Hepatocyte (in vitro differentiated cells): Measurements from ENCODE around the gene PTAFR. TPM values are rescaled to one million over a fixed set of nuclear protein-coding genes. Genes with fewer than 3 reads are reported as not detected.

Experiments
- DNase-seq: peaks from one replicate; pipeline ENCODE4 v3.0.0-alpha.2; 2016; ENCODE audit warnings: low spot score
- H2AFZ ChIP-seq: fragments of 200-600 bp; sonication (generic); 2 replicates; pipeline ENCODE4 v1.6.0; 2016; ENCODE audit warnings: antibody characterized with exemption, mild to moderate bottlenecking
- H3K27ac ChIP-seq: fragments of 200-600 bp; sonication (generic); 2 replicates; pipeline ENCODE4 v1.5.1; 2016; ENCODE audit warnings: mild to moderate bottlenecking
- H3K27me3 ChIP-seq: fragments of 200-600 bp; sonication (generic); 2 replicates; pipeline ENCODE4 v1.6.1; 2016
- H3K36me3 ChIP-seq: fragments of 200-600 bp; sonication (generic); replicated peaks from 2 replicates; pipeline ENCODE4 v1.5.1; 2016; ENCODE audit warnings: low read depth; ENCODE audit not compliant: insufficient read depth
- H3K4me1 ChIP-seq: fragments of 200-600 bp; sonication (generic); 2 replicates; pipeline ENCODE4 v1.5.1; 2016; ENCODE audit warnings: mild to moderate bottlenecking, moderate library complexity; ENCODE audit not compliant: insufficient read depth
- H3K4me2 ChIP-seq: fragments of 200-600 bp; sonication (generic); 2 replicates; pipeline ENCODE4 v1.6.0; 2016
- H3K4me3 ChIP-seq: fragments of 200-600 bp; sonication (generic); 2 replicates; pipeline ENCODE4 v1.5.1; 2016; ENCODE audit warnings: mild to moderate bottlenecking
- H3K79me2 ChIP-seq: fragments of 200-600 bp; sonication (generic); 2 replicates; pipeline ENCODE4 v1.6.0; 2017; ENCODE audit warnings: mild to moderate bottlenecking
- H3K9me2 ChIP-seq: fragments of 200-600 bp; sonication (generic); replicated peaks from 2 replicates; pipeline ENCODE4 v1.6.0; 2017; ENCODE audit warnings: mild to moderate bottlenecking; ENCODE audit not compliant: insufficient read depth
- H3K9me3 ChIP-seq: fragments of 200-600 bp; sonication (generic); 2 replicates; pipeline ENCODE4 v1.5.1; 2016; ENCODE audit warnings: low read depth, mild to moderate bottlenecking
- H4K20me1 ChIP-seq: fragments of 200-600 bp; sonication (generic); 2 replicates; pipeline ENCODE4 v1.6.0; 2016; ENCODE audit warnings: mild to moderate bottlenecking; ENCODE audit not compliant: insufficient read depth, poor library complexity, severe bottlenecking
- CTCF ChIP-seq: fragments of 200-600 bp; sonication (generic); IDR thresholded peaks from 2 replicates; pipeline ENCODE4 v1.5.1; 2016; ENCODE audit warnings: antibody characterized with exemption, mild to moderate bottlenecking; ENCODE audit not compliant: poor library complexity
- EZH2 ChIP-seq: fragments of 200-600 bp; sonication (generic); IDR thresholded peaks from 2 replicates; pipeline ENCODE4 v1.6.1; 2016; ENCODE audit warnings: antibody characterized with exemption, mild to moderate bottlenecking, borderline replicate concordance
- EZH2phosphoT487 ChIP-seq: fragments of 200-600 bp; sonication (generic); IDR thresholded peaks from one replicate; pipeline ENCODE4 v1.6.1; 2018; ENCODE audit warnings: antibody characterized with exemption, mild to moderate bottlenecking, low read depth, moderate library complexity; ENCODE audit not compliant: unreplicated experiment, severe bottlenecking
- WGBS: methylation state at CpG from one replicate; pipeline ENCODE4 v1.1.6; 2016; ENCODE audit warnings: low lambda C conversion rate; ENCODE audit errors: missing lambda C conversion rate; 5-methylcytosine and 5-hydroxymethylcytosine counted together
- polyA plus RNA-seq: library from polyadenylated mRNA; unstranded; fragments of >200 nt; fragmentation: Nextera tagmentation; extraction: Ambion mirVana; gene quantifications from 2 replicates; pipeline ENCODE4 v1.2.1, GENCODE V29; 2016
- total RNA-seq: library from RNA; depleted of rRNA; stranded (reverse); fragments of >200 nt; gene quantifications from 2 replicates; pipeline ENCODE4 v1.2.3, GENCODE V29; 2014

Gene PTAFR
- total and polyA plus RNA-seq, 2 experiments from 2014 or later, result 0.29 to 0.37 TPM

GRCh38 chr1:28173980-28174297 is 2.6 kb downstream of the PTAFR start:
- no peak overlapping the region for H3K4me2 ChIP-seq
- H3K27me3 ChIP-seq, result no peaks in the 10 kb centered on the region
- H2AFZ ChIP-seq, result no peak overlapping the region
- peaks cover 10% of the 10 kb centered on the region for H3K4me1 ChIP-seq
- H4K20me1 ChIP-seq, result no peaks in the 10 kb centered on the region
- no peaks in the 10 kb centered on the region for H3K79me2 ChIP-seq
- H3K36me3 ChIP-seq, result no peaks in the 10 kb centered on the region
- TF ChIP-seq EZH2phosphoT487, result no peak
- TF ChIP-seq EZH2, result no peak
- no peak for TF ChIP-seq CTCF
- H3K4me3 ChIP-seq, result no peak overlapping the region
- no peaks in the 10 kb centered on the region for H3K9me3 ChIP-seq
- WGBS, result 81% methylated on average over 5 of the region's 5 CpGs
- no peak for DNase-seq
- H3K27ac ChIP-seq, result no peak overlapping the region
- H3K9me2 ChIP-seq, result no peaks in the 10 kb centered on the region

- H2AFZ ChIP-seq, result no peak overlapping the region
- no peak overlapping the region for H3K4me3 ChIP-seq
- TF ChIP-seq EZH2 (no peak), CTCF (no peak)
- no peaks in the 10 kb centered on the region for H3K9me2 ChIP-seq
- no peaks in the 10 kb centered on the region for H4K20me1 ChIP-seq
- H3K27ac ChIP-seq, result peak overlapping the region; percentile 82
- H3K36me3 ChIP-seq, result no peaks in the 10 kb centered on the region
- no peaks in the 10 kb centered on the region for H3K79me2 ChIP-seq
- no peak for DNase-seq
- H3K27me3 ChIP-seq, result no peaks in the 10 kb centered on the region
- peaks cover 10% of the 10 kb centered on the region for H3K4me1 ChIP-seq
- H3K4me2 ChIP-seq, result peak overlapping the region; percentile 14
- no peaks in the 10 kb centered on the region for H3K9me3 ChIP-seq
- 64% methylated on average over 8 of the region's 11 CpGs for WGBS
Measured at GRCh38 chr1:28173151-28173979, 3.1 kb downstream of the PTAFR start.

GRCh38 chr1:28172713-28173150 is 3.8 kb downstream of the PTAFR start:
- H3K4me2 ChIP-seq, result peak overlapping the region; percentile 14
- peak overlapping the region; percentile 82 for H3K27ac ChIP-seq
- H3K4me1 ChIP-seq, result peaks cover 10% of the 10 kb centered on the region
- H2AFZ ChIP-seq, result no peak overlapping the region
- DNase-seq, result peak; percentile 60
- H4K20me1 ChIP-seq, result no peaks in the 10 kb centered on the region
- no peaks in the 10 kb centered on the region for H3K36me3 ChIP-seq
- 22% methylated on average over 8 of the region's 8 CpGs for WGBS
- H3K9me3 ChIP-seq, result no peaks in the 10 kb centered on the region
- no peaks in the 10 kb centered on the region for H3K79me2 ChIP-seq
- TF ChIP-seq CTCF (no peak), EZH2phosphoT487 (no peak), EZH2 (no peak)
- H3K4me3 ChIP-seq, result no peak overlapping the region
- no peaks in the 10 kb centered on the region for H3K9me2 ChIP-seq
- no peaks in the 10 kb centered on the region for H3K27me3 ChIP-seq

GRCh38 chr1:28171246-28171645 is 5.2 kb downstream of the PTAFR start:
- Histone ChIP-seq H2AFZ (no peak overlapping the region), H3K36me3 (no peaks in the 10 kb centered on the region), H3K9me3 (no peaks in the 10 kb centered on the region), H3K79me2 (no peaks in the 10 kb centered on the region), H4K20me1 (no peaks in the 10 kb centered on the region), H3K4me1 (peaks cover 10% of the 10 kb centered on the region), H3K4me2 (no peak overlapping the region), H3K4me3 (no peak overlapping the region), H3K9me2 (no peaks in the 10 kb centered on the region), H3K27ac (peak overlapping the region; percentile 82), H3K27me3 (no peaks in the 10 kb centered on the region)
- 97% methylated on average over 7 of the region's 7 CpGs for WGBS
- no peak for DNase-seq
- TF ChIP-seq EZH2, result no peak
- TF ChIP-seq EZH2phosphoT487, result no peak
- TF ChIP-seq CTCF, result no peak
